Activated CD4-positive, alpha-beta T cell treated with anti-CD3 and anti-CD28 coated beads, Interleukin-2, amount 50 U/mL, for 24 hours (primary cell): ENCODE measurements around the gene MAPK11.
"Not testable (repeated sequence)": the region's sequence is repeated elsewhere in the genome, so short reads cannot be mapped to it uniquely, and the experiment has no call there.

Experiments
- DNase-seq, 2 donors: peaks; one replicate each; pipeline ENCODE4 v3.0.0-alpha.2; 2020; ENCODE audit warnings: low read depth in 1 of 2, low spot score in 1 of 2

The MAPK11 gene

DNA sequence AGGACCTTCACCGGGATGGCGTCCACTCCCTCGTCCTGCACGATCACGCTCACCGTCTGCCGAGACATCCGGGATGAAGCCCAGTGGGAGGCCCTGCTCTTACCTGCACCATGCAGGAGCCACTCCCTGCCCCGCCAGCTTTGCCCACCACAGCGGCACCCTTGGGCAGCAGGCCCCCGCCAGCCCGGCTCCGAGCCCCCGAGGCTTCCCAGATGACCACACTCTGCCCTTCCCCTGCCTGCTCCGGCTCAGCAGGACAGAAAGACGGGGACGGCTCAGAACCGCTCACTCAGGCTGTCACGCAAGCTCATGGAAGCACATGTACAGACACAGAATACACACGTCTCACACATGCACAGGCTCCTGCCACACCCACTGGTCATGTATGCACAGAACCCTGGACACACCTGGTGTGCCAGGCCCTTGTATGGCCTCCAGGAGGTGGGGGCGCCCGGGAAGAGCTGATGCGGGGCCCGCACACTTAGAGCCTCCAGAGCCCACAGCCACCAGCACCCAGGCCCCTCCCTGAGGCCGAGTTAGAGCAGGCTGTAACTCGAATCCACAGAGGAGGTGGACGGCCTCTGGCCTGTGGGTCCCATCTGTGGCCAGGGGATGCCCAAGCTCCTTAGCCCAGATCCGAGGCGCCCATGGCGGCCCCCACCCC, 8.9 kb upstream of the MAPK11 start:
- no peak for DNase-seq

DNA sequence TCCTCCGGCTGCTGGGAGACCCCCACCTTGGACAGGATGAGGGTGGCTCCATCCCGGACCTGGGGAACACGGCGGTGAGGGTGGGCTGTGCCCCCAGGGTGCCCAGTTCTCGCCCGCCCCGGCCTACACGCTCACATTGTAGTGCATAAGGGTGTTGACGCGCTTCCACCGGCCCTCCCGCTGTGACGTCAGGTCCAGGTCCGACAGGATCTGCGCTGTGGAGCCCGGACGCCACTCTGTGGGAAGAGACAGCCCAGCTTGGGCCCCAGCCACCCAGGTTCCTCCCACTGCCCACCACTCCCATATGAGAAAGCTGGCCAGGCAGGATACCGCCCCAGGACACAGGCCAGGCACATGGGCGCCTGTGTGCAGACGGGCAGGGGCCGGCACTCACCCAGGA, 8.3 kb upstream of the MAPK11 start:
- DNase-seq: no peak

DNA sequence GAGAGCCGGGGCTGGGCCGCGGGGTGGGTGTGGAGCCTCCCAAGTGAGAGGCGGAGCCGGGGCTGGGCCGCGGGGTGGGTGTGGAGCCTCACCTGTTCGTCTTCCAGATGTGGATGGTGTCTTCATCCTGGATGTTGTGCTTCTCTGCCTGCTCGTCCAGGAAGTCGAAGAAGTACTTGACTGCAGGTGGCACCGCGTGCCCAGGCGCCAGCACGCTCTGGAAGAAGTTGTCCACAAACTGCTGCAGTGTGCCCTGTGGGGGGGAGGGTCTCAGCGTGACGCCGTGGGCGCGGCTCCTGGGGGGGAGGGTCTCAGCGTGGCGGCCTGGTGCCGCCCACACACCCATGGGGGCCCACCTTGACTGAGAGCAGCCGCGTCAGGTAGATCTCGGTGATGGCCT, 7.6 kb upstream of the MAPK11 start:
- no peak for DNase-seq

DNA sequence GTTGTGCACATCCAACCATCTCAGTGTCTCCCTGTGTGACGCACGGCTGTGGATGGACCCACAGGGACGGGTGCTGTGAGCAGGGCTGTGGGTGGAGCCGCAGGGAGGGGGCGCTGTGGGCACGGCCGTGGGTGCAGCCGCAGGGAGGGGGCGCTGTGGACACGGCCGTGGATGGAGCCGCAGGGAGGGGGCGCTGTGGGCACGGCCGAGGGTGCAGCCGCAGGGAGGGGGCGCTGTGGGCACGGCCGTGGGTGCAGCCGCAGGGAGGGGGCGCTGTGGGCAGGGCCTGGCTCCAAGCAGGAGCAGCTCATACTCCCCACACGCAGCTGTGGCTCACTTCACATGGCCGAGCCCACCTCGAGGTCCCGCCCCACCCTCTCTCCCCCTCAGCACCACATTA, 6.0 kb upstream of the MAPK11 start:
- DNase-seq: no peak

DNA sequence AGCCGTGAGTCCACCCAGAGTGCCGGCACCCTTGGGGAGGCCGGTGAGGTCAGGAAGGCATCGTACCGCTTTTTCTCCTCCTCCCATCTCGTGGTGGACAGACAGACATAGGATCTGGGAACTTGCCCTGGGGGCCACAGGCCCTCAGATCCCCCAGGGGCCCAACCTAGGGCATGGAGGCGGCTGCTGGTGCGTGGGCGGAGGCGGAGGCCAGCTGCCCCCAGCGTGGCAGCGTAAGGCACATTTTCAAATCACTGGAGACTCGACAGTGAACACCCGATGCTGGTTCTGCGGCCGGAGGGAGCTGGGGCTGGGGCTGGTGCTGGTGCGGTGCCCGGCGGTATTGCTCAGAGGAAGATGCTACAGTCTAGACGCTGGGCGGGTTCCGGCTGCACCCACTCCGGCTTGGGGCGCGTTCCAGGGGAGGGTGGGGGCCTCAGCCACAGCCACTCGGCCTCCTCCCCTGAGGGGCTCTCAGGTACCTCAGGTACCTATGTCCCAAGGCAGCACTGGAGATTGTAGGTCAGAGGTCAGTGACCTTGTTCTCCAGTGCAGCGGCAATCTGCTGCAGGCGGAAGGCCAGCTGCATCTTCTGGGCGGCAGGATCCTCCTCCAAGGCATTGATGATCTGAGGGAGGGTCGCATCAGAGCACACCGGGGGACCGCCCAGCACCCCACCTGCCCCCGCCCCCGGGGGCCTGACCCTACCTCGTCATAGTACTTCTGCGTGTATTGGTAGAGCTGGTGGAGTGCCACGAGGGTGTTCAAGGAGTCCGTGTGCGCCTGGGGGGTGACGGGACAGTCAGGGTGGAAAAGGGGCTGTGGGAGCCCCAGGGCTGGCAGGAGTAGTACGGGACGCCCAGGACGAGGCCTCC, 5.2 kb upstream of the MAPK11 start:
- DNase-seq: no peak

DNA sequence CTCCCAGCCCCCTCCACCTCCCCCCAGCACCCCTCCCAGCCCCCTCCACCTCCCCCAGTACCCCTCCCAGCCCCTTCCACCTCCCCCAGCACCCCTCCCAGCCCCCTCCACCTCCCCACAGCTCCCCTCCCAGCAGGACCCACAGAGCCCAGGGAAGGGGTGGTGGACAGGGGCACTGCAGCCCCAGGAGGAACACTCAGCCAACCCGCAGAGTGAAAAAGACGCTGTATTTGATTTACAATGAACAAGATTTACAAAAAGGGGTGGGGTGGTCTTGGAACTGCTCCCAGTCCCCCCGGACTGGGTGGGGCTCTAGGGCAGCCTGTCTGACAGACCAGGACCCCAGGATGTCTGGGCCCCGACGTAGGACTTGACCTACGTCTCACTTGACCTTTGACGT, 4.6 kb upstream of the MAPK11 start:
- no peak for DNase-seq

DNA sequence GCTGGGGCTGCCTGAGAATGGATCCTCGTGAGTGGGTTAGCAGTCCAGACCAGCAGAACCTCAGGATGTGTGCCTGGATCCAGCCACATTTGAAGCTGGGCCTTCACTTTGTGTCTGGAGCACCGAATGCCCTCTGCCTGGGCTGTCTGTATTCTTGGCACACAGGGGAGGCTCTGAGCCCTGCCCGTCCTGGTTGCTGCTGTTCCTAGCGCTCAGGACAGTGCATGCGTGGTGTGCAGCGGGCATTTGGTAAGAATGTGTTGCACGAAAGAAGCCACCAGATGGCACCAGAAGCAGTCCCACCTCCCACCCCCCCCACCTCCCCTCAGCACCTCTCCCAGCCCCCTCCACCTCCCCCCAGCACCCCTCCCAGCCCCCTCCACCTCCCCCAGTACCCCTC, 4.1 kb upstream of the MAPK11 start:
- DNase-seq: peak in 1 of 2 donors; percentile 23

DNA sequence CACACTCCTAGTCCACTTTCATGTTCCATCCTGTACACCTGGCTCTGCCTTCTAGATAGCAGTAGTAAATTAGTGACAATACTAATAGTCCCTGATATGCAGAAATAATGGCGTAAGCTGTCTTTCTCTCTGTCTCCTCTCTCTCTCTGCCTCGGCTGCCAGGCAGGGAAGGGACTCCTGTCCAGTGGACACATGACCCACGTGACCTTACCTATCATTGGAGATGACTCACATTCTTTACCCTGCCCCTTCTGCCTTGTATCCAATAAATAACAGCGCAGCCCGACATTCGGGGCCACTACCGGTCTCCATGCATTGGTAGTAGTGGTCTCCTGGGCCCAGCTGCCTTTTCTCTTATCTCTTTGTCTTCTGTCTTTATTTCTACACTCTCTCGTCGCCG, 3.6 kb upstream of the MAPK11 start:
- DNase-seq: not testable (repeated sequence)

DNA sequence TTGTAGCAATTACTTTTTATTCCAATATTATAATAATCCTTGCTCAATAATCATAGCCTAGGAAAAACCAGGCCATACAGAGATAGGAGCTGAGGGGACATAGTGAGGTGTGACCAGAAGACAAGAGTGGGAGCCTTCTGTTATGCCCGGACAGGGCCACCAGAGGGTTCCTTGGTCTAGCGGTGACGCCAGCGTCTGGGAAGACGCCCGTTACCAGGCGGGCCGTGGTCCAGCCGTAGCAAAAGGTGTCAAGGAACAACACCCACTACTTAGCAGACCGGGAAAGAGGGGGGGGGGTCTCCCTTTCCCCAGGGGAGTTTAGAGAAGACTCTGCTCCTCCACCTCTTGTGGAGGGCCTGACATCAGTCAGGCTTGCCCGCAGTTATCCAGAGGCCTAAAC, 3.2 kb upstream of the MAPK11 start:
- DNase-seq: not testable (repeated sequence)

DNA sequence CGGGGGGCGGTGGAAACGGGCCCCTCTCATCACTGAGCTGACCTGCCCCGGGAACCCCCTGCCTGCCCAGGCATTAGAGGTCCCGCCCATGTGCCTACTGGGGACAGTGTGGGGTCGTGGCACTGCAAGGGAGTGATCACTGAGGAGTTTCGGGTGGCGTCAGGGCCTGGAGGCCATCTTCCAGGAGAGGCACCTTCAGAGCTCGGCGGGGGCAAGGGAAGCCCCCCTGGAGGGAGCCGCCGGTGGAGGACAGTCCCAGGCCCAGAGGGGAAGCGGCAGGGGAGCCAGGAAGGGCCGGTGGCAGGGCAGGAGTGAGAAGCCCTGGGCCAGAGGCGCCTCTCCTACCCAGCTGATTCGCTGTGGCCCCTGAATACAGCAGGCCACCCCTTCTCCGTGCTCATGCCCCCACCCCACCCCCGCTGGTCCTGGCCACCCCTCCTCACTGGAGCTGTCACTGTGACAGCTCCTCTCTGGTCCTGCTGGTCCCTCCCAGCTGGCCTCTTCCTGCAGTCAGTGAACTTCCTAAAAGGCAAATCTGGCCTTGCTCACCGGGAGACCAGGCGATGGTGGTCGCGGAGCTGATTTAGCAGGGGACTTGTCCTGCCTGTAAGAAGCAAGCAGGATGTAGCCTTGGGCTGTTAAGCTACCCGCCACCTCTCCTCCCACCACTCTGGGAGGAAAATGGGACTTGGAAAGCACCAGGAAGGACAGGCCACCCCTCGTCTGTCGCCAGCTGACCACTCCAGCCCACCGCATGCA, 2.0 kb upstream of the MAPK11 start:
- no peak for DNase-seq

DNA sequence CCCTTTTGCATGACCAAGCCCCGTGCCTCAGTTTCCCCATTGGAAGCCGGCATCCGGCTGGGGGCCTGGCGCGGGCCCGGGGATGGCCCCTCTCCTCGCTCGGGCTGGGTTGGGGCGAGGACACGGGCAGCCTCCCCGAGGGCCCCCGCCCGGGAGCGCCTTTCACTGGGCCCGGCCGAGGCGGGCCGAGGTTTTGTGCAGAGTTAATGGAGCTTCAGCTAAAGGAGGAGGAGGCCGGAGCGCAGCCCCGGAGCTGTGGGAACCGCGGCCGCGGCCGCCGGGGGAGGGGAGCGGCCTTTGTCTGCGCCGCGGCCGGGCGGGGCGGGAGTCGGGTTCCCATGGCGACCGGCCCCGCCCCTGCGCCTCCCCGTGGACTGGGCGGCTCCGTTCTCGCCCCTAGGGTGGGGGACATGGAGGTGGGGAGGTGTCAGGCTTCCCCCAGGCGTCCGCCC, 1.4 kb upstream of the MAPK11 start:
- DNase-seq: no peak

DNA sequence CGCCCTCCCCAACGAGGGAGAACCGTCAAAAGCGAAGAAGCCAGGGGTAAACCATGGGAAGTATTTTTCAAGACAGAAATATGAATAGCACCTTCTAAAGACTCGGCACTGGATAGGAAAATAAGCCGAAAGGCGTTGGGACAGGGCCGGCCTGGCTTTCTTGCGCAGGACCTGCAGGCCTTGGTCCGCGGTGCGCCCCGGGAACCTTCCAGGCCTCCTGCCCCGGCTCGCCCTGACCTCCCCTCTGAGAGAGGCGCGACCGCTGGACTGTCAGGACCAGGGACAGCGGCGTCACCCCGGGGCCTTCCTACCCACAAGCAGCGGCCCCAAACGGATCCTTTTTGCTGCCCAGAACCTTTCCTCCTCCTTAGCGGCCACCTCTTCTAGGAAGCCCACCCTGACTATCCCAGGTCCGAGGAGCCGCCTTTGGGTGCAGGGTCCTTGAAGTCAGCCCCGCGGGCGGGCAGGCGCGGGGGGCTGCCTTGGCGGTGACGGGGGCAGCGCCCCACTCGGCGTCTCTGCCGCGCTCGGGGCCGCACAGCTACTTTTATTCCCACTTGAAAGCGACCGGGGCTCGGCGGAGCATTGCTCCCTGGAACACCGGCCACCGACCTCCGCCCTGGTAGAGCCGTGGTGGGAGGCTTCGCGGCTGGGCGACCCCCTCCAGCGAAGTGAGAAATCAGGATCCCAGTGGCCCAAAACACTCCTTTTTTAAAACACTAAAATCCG, 650 bp upstream of the MAPK11 start:
- peak; percentile 30 to 44 for DNase-seq

DNA sequence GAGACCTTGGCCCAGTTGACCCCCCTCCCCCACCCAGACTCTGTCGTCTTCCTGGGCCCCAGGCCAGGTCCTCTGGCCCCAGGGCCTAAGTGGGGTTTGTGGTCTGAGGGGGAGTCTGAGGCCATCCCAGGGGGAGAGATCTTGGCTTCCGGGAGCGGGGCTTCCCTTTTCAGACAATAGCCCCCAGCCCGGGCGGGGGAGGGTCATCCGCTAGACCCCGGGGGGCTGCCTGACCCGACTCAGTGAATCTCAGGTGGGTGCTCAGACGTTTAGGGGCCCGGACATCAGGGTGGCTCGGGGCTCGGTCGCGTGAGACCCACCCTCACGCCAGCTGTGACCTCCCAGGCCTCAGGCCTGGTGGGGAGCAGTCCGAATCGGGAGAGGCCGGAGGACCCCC, 609 bp downstream of the MAPK11 start:
- DNase-seq: no peak

DNA sequence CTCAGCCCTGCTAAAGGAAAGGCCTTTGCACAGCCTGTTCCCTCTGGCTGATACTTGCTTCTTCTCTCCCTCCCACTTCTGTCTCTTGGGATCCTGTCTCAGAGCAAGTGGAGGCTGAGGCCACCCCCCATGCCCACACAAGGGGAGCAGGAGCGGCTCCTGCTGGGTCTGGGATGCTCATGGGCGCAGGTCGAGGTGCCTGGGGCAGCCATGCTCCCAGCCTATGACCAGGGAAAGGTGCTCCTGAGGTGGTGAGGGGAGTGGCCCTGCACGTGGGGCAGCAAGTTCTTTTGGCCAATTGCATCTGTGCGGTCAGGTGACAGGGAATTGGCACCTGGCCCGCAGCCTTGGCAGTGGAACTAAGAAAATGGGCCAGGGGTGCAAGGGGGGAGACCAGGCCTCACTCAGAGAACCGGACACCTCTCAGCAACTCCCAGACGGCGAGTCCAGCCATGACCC, 1.5 kb downstream of the MAPK11 start:
- DNase-seq: no peak

DNA sequence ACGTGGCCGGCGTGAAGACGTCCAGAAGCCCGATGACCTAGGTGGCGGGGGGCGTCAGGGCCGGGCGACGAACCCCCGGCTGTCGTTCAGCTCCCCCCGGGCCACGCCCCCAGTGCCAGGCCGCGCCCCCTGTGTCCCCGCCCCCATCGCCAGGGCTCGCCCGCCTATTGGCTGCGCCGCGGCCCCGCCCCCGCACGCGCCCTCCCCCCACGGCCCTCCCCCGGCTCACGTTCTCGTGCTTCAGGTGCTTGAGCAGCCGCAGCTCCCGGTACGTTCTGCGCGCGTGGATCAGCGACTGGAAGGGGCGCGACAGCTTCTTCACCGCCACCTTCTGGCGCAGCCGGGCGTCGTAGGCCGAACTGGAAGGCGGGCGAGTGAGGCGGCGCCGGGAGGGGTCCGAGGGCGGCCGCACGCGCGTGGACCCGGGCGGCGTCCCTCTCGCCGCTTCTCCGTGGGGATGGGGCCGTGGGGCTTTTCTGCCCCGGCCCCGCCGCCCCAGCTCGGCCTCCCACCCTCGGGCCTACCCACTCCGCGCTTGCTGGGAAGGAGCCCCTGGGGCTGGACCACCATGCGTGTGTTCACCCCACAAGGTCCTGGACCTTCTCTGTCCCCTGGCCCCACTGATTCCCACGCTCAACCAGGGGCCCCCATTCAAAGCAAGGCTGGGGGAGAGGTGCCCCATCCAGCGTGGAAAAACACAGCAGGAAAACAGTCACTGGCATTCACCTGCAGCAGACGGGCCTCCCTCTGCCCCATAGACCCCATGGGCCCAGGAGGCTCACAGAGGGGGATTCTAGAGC, 2.4 kb downstream of the MAPK11 start:
- peak in 1 of 2 donors; percentile 29 for DNase-seq

DNA sequence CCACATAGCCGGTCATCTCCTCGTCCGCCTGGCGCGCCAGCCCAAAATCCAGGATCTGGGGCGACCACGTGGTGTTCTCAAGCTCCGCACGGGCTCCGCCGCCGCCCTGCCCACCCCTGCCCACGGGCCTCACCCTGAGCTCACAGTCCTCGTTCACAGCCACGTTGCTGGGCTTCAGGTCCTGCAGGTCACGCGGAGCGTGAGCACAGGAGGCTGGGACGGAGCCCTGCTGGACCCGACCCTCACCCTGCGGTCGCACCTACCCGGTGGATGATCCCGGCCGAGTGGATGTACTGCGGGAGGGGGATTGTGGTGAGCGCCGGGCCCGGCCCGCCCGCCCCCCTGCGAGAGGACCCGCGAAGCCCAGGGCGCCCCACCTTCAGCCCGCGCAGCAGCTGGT, 3.2 kb downstream of the MAPK11 start:
- DNase-seq: no peak

DNA sequence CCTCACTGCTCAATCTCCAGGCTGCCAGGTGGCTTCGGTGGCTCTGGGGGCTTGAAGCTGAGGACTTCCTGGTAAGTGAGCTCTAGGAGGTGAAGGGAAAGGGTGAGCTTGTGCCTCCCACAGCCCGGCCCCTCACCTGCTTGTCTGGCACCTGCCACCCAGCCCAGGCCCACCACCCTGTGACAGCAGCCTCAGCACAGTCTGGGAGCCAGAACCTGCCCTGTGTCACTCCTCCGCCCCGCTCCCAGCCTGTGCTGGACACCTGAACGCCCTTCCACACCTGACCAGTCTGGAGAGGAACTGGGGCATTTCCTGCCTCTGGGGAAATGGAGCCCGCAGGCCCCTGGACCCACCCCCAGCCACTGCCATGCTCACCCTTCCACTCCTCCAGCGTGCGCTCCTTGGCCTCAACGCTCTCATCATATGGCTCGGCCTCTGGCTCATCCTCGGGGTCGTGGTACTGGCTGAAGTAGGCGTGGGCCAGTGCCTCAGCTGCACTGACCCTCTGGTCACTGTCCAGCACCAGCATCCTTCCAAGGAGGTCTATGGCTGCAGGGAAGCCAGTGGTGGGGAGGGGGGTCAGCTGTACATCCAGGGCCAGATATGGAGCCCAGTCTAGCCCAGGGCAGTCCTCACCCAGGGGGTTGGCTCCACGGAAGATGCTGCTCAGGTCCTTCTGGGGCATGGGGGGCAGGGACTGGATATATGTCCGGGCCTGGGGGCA, 5.1 kb downstream of the MAPK11 start:
- DNase-seq: no peak

DNA sequence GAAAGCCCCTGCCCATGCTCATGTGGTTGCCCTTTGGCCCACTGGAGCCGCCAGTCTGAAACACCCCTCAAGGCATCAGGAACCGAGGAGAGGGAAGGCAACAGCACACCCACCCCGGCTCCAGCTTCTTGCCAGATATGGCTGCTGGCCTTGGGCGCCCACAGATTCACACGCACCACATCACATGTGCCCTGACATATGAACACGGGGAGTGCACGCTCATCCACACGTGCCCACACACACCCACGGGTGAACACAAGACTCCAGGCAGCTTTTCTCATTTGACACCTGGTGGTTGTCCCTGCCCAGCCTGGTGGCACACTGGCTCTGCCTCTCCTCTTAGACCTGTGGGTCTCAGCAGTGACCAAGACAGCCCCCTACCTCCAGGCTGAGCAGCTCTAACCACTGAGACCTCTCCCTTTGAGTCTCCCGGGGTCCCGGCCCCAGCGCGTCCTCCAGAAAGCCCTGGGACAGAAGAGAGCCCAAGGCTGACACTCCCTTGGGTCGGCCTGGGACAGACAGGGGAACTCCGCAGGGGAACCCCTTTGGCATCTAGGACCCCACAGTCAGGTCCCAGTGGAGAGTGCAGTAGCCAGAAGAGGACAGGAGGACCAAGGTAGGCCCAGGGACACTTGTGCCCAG, 6.0 kb downstream of the MAPK11 start:
- no peak for DNase-seq

DNA sequence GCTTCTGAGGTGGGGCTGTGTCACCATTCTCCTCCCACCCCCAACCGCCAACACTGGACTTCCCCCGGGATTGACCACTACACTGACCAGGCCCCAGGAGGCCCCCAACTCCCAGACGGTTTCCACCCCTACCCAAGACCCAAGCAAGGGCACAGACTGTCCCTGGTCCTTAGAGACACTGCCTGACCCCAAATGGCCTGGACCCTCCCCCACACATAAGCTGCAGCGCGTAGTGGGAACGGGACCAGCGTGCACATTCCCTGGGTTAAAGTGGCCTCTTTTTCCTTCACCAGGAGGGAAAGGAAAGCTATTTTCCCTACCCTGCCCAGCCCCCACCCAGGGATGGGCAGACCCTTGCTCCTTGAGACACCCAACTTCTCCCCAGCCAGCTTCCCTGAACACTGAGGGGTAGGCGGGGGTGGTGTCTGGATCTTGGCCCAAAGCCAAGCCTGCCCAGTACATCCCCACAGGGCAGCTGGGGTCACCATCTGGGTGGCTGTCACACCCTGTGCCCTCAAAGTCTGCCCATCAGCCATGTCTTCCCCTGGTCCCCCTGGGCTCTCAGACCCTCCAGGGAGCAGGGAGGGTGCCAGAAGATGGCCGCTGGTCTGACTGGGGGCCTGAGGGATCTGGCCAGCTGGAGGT, 7.1 kb downstream of the MAPK11 start:
- DNase-seq: no peak
